MM.1S (cell line): Measurements from ENCODE around the gene MYOCOS.

Experiments
- CTCF ChIP-seq: fragments of 300-600 bp; sonication (generic); IDR thresholded peaks from 2 replicates; pipeline ENCODE4 v1.5.1; 2016; ENCODE audit warnings: antibody characterized with exemption, low read length, mixed read lengths
- EZH2phosphoT487 ChIP-seq: fragments of 300-600 bp; sonication (generic); IDR thresholded peaks from 2 replicates; pipeline ENCODE4 v1.6.1; 2018; ENCODE audit warnings: antibody characterized with exemption, low read length

- TF ChIP-seq EZH2phosphoT487 (no peak), CTCF (no peak)
These were observed 40.8 kb upstream of the MYOCOS start for GRCh38 chr1:171581226-171581625.
